ENCODE measurements around the gene DOCK6.
A peak's percentile ranks its signal among the peaks of the same experiment; 100 is the strongest.

Gene DOCK6

GRCh38 chr19:11263726-11264125, 1.4 kb upstream of the DOCK6 start (continued):
- TF ChIP-seq ZNF626 (tag by site-specific recombination; IDR thresholded peaks at IDR 0.05): no peak
- no peak for TF ChIP-seq ZNF280C (tag by site-specific recombination; IDR thresholded peaks at IDR 0.05)

GRCh38 chr19:11261431-11261970, 823 bp downstream of the DOCK6 start:
- H3K4me1 ChIP-seq (ENCODE audit: control insufficient read depth, insufficient read depth, low read length): no peaks in the 10 kb centered on the region; the same call in 1 of the 2 replicates
- ChIA-PET CTCF (interaction anchor here (0.7 to 1.1 kb wide), 2 partner anchors 18 to 97 kb away, joined by 4 to 8 read pairs; no protein-coding TSS in a partner anchor), POLR2A (no interaction called here)
- H3K4me3 ChIP-seq (ENCODE audit: low read depth, low read length): peak overlapping the region; percentile 57
- 0 out of 2 replicates have a peak, but pooled peaks have one; percentile 11 for TF ChIP-seq BCL11B (tag by site-specific recombination; IDR thresholded peaks at IDR 0.05; ENCODE audit: low read depth)
- TF ChIP-seq ZNF623 (tag by site-specific recombination; IDR thresholded peaks at IDR 0.05): no peak
- no peak for TF ChIP-seq MYNN (tag by site-specific recombination; IDR thresholded peaks at IDR 0.05; ENCODE audit: borderline replicate concordance)
- no peak for TF ChIP-seq ZNF514 (tag by site-specific recombination; IDR thresholded peaks at IDR 0.05)
- TF ChIP-seq HOXA7 (CRISPR knock-in tag; IDR thresholded peaks at IDR 0.05; ENCODE audit: borderline replicate concordance): no peak
- TF ChIP-seq SP2 (tag by site-specific recombination; IDR thresholded peaks at IDR 0.05): no peak
- TF ChIP-seq ZXDB (tag by site-specific recombination; IDR thresholded peaks at IDR 0.05): no peak
- TF ChIP-seq PRDM4 (tag by site-specific recombination; IDR thresholded peaks at IDR 0.05): no peak
- peak; percentile 53 for TF ChIP-seq ZNF398 (tag by site-specific recombination; IDR thresholded peaks at IDR 0.05)
- TF ChIP-seq HIC1 (tag by site-specific recombination; IDR thresholded peaks at IDR 0.05): peak; percentile 40; the same call in 1 of the 2 replicates
- no peak for TF ChIP-seq ZNF362 (tag by site-specific recombination; IDR thresholded peaks at IDR 0.05)
- TF ChIP-seq GLIS1 (tag by site-specific recombination; IDR thresholded peaks at IDR 0.05): 0 out of 2 replicates have a peak, but pooled peaks have one; percentile 32
- H3K27ac ChIP-seq (ENCODE audit: extremely low read depth, low read depth, low read length): peak overlapping the region; percentile 4; the same call in 1 of the 2 replicates
- H3K9me3 ChIP-seq (ENCODE audit: control insufficient read depth, insufficient read depth, low read depth, low read length): no peaks in the 10 kb centered on the region
- no peaks in the 10 kb centered on the region for H3K36me3 ChIP-seq (ENCODE audit: control insufficient read depth in 2 of 2, insufficient read depth in 1 of 2, low read length in 2 of 2)
